Camera-type eye (tissue), 1 donor: Measurements from ENCODE around the gene CAPN14. TPM values are rescaled to one million over a fixed set of nuclear protein-coding genes. Genes with fewer than 3 reads are reported as not detected.

Source experiments
- total RNA-seq: library from RNA; depleted of rRNA; stranded (reverse); fragments of >200 nt; gene quantifications from one replicate; pipeline ENCODE4 v1.2.3, GENCODE V29; 2014

Gene CAPN14
- total RNA-seq, result 0.60 TPM

GRCh38 chr2:31217465-31218200, at the start of gene CAPN14:
TSS of gene CAPN14 (minus strand) at chr2:31217515. CDS start at chr2:31205447, 12,068 bp downstream.

GRCh38 chr2:31233741-31234682, 16.7 kb upstream of the CAPN14 start, which contains the start of gene EHD3:
TSS of gene EHD3 (plus strand) at chr2:31234152. CDS start at chr2:31234622, 470 bp downstream.

GRCh38 chr2:31138037-31138962, 79.0 kb downstream of the CAPN14 start, which contains the start of gene GALNT14:
TSS of gene GALNT14 (minus strand) at chr2:31138440. CDS start at chr2:31138086, 354 bp downstream.

Other genes starting within 250 kb of the CAPN14 start
- 2.2 TPM for gene GALNT14, start 79.1 kb downstream of the CAPN14 start, total RNA-seq
- gene EHD3, start 16.6 kb upstream of the CAPN14 start, total RNA-seq, result 13.4 TPM
- gene XDH, start 197.2 kb upstream of the CAPN14 start, total RNA-seq, result 0.93 TPM